Endometrium (tissue), 2 donors: ENCODE results near the gene ZC3HAV1L.
"Not testable (repeated sequence)": the region's sequence is repeated elsewhere in the genome, so short reads cannot be mapped to it uniquely, and the experiment has no call there.

ENCODE experiments used
- FAIRE-seq: peaks from 2 replicates; lab custom pipeline; 2012; peaks lifted over from hg19 to GRCh38; lab: Jason Lieb, UNC
- donor health status: control.
- donor health status: control.

The ZC3HAV1L gene

DNA sequence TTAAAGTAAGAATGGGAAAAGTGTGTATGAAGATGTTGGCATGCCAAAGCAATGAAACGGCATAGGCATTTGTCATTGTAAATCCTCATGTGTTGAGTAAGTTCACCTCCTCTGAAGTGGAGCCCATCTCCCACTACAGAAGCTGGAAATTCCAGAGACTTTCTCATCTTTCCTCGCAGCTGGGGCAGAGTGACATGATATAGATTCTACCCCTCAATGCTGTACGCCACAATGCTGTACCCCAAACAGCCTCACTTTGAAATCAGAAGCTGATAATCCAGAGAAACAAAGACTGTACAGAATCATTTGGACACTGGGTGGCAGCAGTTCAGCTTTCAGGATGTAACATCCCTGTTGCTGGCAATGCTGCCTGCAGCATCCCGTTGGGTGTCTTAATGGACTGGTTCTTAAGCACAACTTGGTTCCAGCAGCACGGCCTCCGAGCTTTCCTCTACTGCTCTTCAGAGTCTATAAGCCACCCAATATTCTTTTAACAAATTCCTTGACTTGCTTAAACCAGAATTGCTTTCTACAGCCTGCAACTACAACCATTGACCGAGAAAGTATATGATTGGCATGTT, 18.8 kb downstream of the ZC3HAV1L start:
- FAIRE-seq = no peak

DNA sequence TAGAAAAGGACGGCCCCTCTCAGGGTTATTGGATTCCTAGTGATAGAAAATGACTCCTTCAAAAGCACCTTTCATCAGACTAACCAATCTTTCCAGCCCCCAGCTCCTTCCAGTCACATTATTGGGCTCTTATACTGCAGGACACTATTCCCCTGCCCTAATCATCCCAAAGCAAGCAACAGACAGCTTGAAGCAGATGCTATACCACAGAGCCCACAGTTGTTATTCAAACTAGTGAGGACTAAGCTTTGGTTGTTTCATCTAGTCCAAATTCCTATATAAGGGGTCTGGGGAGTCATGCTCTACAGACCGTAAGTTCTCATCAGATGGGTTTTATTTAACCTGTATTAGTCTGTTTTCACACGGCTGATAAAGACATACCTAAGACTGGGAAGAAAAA, 24.5 kb downstream of the ZC3HAV1L start:
- FAIRE-seq = no peak

DNA sequence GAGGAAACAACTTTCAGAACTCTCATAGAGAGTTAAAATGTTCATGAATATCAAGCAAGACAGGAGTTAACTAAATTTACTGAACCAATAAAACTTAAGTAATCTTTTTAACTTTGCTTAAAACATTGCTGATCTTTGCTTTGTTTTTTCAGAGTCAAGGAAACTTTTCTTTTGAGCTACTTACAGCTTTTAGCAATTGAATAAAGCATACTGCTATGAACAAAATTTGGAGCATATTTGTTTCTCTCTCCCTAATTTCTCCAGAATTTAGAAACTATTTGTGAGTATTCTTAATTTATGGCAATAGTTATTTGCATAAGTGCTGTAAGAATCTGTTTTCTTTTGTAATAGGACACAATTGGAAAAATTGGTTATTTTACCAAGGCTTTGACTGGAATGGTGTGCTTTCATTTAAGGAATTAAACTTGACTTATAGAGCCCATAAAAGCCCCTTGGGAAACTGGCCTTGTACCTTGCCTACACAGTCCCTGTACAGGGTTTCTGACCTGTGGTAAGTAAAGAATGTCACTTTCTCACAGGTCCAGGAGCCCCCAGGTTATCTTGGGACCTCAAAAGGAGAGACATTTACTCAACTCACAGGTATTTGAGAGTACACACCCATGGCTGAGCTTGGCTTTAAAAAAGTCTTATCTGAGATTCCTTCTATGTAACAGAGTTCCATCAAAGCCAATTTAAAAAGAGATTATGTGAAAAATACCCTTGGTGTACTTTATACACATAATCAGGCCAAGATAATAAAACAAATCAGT, 31.3 kb downstream of the ZC3HAV1L start:
- FAIRE-seq = no peak

DNA sequence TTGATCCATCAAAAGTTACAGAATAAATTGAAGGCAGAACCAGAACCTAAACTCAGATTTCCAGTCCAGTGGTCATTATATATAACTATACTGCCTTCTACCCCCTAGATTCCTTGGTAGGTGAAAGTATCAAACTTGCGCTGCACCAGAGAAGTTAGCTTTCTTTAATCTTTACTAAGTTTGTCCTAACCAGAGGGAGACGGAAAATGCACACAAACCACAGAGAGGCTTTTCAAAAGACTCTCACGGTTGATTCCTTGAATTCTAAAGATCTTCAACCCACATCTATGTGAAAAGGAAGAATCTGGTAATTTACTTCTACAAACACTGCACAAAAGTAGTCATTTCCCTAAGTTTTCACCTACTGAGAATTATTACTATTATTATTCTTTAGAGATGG, 36.4 kb downstream of the ZC3HAV1L start:
- FAIRE-seq = no peak

DNA sequence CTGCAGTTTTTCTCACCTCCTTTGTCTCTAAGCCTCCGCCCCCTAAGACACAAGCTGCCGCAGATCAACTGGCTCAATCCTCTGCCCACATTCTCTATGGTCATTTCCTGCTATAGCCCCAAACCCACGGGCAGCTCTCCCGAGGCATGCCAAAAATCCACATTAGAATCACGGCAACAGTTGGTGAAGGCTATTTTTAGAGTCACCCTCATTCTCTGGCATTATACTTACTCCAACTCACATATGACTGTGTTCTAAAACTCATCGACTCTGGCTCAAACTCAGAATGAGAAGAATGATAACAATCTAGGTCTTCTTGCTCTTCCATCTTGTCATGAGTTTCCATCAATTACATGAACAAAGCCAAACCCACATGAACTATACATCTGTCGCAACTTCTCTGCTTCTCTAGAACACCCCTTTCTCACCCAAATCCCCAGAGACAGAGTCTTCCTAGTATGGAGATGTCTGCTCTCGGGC, 43.8 kb downstream of the ZC3HAV1L start:
- no peak for FAIRE-seq

DNA sequence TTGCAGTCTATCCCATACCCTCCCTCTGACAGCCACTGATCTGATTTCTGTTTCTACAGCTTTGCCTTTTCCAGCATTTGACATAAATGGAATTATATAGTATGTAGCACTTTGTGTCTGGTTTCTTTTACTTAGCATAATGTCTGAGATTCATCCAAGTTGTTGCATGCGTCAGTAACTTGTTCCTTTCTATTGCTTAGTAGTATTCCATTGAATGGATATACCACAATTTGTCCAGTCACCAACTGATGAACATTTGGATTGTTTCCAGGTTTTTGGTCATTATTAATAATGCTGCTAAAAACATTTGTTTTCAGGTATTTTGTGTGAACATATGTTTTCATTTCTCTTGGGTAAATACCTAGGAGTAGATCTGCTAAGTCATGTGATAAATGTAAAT, 48.2 kb downstream of the ZC3HAV1L start:
- FAIRE-seq = no peak

DNA sequence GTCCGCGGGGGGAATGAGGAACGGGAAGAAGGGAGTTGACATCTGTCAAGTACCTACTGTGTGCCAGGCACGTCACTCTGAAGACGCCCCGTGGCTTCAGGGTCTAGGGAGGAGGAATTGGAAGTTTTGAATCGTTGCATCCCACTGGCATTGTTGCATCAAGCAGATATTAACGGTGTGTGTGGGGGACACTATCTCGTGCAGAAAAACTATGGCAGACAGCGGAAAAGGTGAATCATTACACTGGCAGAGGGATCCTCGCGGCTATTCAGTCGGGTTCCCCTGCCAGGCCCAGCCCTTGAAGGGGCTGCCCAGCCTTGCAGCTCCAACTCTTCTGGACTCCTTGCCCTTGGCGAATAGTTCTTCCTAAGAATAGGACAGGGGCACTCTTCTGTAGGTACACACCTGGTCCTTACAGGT, 53.6 kb downstream of the ZC3HAV1L start:
- no peak for FAIRE-seq

DNA sequence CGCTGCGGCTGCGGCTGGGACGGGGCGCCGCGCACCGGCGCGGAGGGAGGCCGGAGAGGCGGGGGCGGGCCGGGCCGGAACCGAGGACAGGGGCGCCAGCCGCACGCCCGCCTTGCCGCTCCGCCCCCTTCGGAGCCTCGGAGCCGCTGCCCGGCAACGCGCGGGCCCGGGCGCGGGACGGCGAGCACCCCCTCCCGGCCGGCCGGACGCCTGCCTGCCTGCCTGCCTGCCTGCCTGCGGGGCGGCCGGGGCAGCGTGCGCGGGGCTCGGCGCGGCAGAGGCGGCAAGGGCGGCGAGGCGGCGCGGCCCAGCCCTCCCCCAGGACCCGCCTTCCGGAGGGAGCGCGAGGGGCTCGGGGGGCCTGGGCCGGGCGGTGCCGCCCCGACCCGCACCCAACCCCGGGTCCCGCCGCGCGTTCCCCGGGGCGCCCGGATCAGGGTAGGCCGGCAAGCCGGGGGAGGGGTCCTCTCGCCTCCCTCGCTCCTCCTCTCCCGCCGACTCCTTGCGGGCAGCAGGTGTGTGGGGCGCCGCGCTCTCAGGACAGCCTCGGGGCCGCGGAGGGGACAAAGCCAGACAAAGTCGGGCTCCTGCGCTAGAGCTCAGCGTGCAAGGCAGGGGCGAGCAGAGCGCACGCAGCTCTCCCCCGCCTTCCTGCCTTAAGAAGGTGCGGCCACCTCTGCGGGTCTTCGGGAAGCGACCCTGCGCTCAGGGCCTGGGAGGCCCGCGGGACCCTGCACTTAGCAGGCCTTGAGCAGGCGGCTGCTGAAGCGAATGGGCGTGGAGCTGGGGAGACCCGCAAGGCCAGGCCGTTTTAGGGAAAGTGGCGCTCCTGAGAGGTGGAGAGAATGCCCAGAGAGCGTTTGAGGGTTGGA, 54.3 kb downstream of the ZC3HAV1L start, which contains the start of gene KIAA1549:
KIAA1549 (minus strand) TSS at position 58 of the 872 bp plus-strand sequence. CDS start 120 bp downstream, outside the sequence.
- FAIRE-seq = no peak

DNA sequence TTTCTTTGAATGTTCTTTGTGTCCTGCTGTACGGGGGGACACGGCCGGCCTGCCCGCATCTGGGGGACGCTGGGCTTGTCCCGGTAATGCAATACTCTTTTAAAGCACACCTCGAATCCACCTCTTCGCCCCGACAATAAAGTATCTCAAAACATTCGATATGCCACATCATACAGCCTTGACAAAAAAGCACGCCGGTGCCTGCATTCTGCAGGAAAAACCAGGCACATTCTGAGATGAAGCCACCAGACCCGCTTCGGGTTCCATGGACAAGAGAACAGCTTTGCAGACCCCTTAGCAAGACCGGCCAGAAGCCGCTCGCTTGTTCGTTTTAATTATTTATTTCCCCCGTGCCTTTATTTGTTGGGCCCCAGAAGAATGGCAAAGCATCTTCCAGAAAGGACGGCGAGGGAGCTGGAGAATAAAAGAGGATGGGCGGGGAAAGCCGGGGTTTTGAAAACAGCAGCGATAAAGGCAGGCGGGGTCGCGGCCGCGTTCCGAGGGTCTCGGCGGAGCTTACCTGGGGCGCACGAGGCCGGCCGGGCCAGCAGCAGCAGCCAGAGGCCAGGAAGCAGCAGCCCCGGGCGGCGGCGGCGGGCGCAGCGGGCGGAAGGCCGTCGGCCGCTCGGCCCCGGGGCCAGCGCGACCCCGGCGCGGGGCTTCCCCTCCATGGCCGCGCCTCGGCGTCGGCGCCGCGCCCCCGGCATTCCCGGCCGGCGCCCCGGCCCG, 55.1 kb downstream of the ZC3HAV1L start:
- no peak for FAIRE-seq

DNA sequence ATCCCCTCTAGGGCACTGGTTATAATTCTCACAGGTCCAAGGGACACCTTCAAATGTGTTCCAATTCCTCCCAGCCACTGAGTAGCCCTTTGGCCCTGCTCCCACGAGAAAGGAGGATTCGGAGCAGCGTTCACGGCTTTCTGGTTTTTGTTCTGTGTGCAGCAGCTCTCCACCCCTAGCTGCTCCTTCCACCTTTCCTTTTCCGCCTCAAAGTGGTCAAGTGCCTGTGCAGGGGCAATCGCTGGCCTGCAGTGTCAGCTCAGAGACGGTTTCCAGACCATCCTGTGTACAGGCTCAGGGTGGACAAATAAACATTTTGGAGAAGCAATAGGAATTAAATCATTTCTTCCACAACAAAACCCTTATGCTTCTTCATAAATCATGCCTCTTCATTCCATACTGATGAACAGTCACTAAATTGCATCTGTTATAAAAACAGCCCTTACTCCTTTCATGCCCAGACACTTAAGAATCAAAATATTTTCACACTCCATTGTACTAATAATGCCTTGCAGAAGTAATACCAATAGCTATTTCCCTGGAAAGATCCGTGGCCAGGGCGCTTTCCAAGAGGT, 55.8 kb downstream of the ZC3HAV1L start:
- FAIRE-seq = no peak

DNA sequence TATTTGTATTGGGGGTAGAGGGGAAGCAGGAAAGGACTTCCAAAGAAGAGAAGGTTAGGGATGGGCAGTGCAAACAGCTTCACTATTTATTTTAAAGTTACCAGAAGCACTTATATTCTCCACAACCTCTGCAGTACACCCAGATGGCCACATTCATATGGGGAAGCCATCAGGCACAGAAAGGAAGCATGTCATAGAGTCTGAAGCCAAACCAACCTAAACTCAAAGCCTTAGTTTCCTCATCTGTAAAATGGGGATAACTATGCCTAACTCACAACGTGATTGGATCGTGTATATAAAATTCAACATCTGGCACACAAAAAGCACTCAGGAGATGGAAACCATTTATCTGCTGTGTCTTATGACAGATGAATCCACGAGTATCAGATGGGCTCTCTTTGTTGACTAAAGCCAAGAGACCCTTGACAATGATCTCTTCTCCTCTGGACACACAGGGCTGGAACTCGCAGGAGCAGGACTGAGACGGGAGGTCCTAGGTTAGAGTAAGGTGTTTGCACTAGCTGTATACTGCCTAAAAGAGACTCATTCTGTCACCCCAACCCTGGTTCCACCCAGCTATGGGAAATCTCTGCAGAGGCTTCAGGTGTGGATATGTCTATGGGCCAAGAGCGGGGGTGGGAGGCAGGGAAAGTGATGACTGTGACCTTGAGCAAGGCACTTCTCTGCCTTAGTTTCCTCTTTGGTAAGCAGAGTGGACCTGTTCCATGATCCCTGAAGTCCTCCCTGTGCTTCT, 56.4 kb downstream of the ZC3HAV1L start:
- no peak for FAIRE-seq

DNA sequence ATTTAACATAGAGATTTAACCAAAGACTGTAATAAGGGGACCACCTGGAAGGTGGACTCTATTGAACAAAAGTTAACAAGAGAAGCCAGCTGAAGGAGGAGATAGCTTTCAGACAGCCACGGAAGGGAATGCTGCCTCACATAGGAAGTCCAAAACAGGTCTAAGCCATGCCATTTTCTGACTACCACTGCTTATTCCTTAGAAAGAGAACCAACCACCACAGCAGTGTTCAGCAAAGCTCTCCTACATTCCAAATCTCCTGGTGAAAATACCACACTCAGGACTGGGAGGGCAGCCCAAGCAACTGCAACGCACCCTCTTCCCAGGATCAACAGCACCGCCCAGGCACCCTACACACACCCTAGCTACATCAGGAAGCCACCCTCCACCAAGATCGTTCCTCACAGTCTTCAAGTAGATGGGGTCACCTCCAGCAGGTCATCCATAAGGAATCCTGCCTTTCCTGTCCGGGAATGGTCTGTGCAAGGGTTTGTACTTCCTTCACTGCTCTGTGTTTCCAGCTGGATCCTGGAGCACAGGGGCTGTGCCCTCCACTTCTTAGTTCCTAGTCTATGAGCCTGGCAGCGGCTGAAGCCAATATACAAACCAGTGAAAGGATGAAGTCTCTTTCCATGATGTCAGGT, 57.2 kb downstream of the ZC3HAV1L start:
- no peak for FAIRE-seq

DNA sequence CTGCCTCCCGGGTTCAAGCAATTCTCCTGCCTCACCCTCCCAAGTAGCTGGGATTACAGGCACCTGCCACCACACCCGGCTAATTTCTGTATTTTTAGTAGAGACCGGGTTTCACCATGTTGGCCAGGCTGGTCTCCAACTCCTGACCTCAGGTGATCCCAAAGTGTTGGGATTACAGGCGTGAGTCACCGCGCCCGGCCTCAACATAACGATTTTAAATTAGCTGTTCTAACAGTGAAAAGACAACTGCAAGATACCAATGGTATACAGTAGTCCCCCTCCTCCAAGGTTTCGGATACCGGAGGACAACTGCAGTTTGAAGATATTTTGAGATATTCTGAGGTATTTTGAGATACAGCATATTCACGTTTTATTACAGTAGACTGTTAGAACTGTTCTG, 59.7 kb downstream of the ZC3HAV1L start:
- FAIRE-seq = not testable (repeated sequence)
